CD4-positive, alpha-beta T cell (primary cell): Measurements from ENCODE around the gene POLE. TPM values are rescaled to one million over a fixed set of nuclear protein-coding genes. Genes with fewer than 3 reads are reported as not detected.

Experiments
- ATAC-seq: fragments of 200-7000 bp; cut with Tn5 transposase; one replicate; pipeline ENCODE4 v1.10.0; 2022; ENCODE audit warnings: mild to moderate bottlenecking; ENCODE audit not compliant: poor library complexity
- CTCF ChIA-PET: fragments of 350-600 bp; sonication (Branson Sonifier 250); formaldehyde crosslinking; loops from one replicate; lab custom pipeline; 2021; ENCODE audit warnings: antibody characterized with exemption, inconsistent platforms; lab: Charles Lee
- POLR2A ChIA-PET: fragments of 350-600 bp; sonication (Branson Sonifier 250); formaldehyde crosslinking; loops from one replicate; lab custom pipeline; 2021; ENCODE audit warnings: antibody characterized with exemption, inconsistent platforms; lab: Charles Lee
- DNase-seq, 14 experiments: peaks; one replicate each; pipeline ENCODE4 v3.0.0-alpha.2; 2013 to 2020; ENCODE audit warnings: mixed read lengths in 2 of 14
- H3K27ac ChIP-seq, 2 donors: one replicate each; pipeline versions ENCODE4 v1.5.1 to v1.7.0; 2013; ENCODE audit warnings: low read length in 2 of 2, low read depth in 1 of 2, mild to moderate bottlenecking in 1 of 2
- H3K27me3 ChIP-seq, 2 experiments: 1 replicate in 1 of 2; 2 replicates in 1 of 2; pipeline versions ENCODE4 v1.6.1 to v1.7.0; 2013; ENCODE audit warnings: low read length in 2 of 2, control low read depth in 1 of 2, mild to moderate bottlenecking in 1 of 2, moderate library complexity in 1 of 2; ENCODE audit not compliant: insufficient read depth in 2 of 2, control insufficient read depth in 1 of 2
- H3K36me3 ChIP-seq: one replicate; pipeline ENCODE4 v1.6.1; 2013; ENCODE audit warnings: low read length, control low read depth; ENCODE audit not compliant: insufficient read depth
- H3K4me1 ChIP-seq: one replicate; pipeline ENCODE4 v1.6.1; 2013; ENCODE audit warnings: low read length, control low read depth; ENCODE audit not compliant: insufficient read depth
- H3K4me3 ChIP-seq: one replicate; pipeline ENCODE4 v1.5.1; 2013; ENCODE audit warnings: mild to moderate bottlenecking, low read length, moderate library complexity
- H3K9me3 ChIP-seq, 2 experiments: 1 replicate in 1 of 2; 2 replicates in 1 of 2; pipeline versions ENCODE4 v1.6.1 to v1.7.0; 2013; ENCODE audit warnings: low read length in 2 of 2, mild to moderate bottlenecking in 2 of 2, control low read depth in 1 of 2, moderate library complexity in 1 of 2; ENCODE audit not compliant: control insufficient read depth in 1 of 2, insufficient read depth in 1 of 2
- H3K27ac Mint-ChIP-seq: one replicate; pipeline ENCODE4 v1.8.0; 2020; ENCODE audit warnings: mixed read lengths
- H3K27me3 Mint-ChIP-seq: one replicate; pipeline ENCODE4 v1.8.0; 2021; ENCODE audit warnings: mixed read lengths
- H3K36me3 Mint-ChIP-seq: one replicate; pipeline ENCODE4 v1.8.0; 2021; ENCODE audit warnings: low read depth, mixed read lengths
- H3K4me1 Mint-ChIP-seq: one replicate; pipeline ENCODE4 v1.8.0; 2021; ENCODE audit warnings: low read depth, mixed read lengths
- H3K4me3 Mint-ChIP-seq: one replicate; pipeline ENCODE4 v1.8.0; 2020; ENCODE audit warnings: mild to moderate bottlenecking, mixed read lengths
- H3K9me3 Mint-ChIP-seq: one replicate; pipeline ENCODE4 v1.8.0; 2020; ENCODE audit warnings: mixed read lengths
- intact Hi-C, 2 experiments: fragments of 100-400 bp; cut with DNase I in 1 of 2; cut with micrococcal nuclease in 1 of 2; formaldehyde crosslinking; loops; one replicate each; pipeline versions ENCODE4 v1.15.1 to v1.9.0; 2023 to 2025; cut with DNase I, micrococcal nuclease
- total RNA-seq, 174 experiments: library from RNA in 2 of 174; stranded (reverse) in 2 of 174; gene quantifications; one replicate each; pipeline ENCODE4 v1.2.3 and lab custom pipeline; 2021 to 2026
- TF ChIP-seq, protein P1 (sequence below): fragments of 200-600 bp; IDR thresholded peaks from one replicate; pipeline ENCODE4 v1.8.0; 2022; ENCODE audit warnings: antibody characterized with exemption, mild to moderate bottlenecking

Gene POLE
- total RNA-seq, 2 experiments from 2014 or later, result 41.8 to 46.1 TPM

GRCh38 chr12:132719954-132720324 is 32.8 kb upstream of the POLE start:
- Histone ChIP-seq H3K4me3 (no peak overlapping the region), H3K9me3 (no peaks in the 10 kb centered on the region), H3K36me3 (peaks cover 79% of the 10 kb centered on the region), H3K27me3 (no peaks in the 10 kb centered on the region), H3K4me1 (no peaks in the 10 kb centered on the region), H3K27ac (no peak overlapping the region)
- TF ChIP-seq, protein P1, sequence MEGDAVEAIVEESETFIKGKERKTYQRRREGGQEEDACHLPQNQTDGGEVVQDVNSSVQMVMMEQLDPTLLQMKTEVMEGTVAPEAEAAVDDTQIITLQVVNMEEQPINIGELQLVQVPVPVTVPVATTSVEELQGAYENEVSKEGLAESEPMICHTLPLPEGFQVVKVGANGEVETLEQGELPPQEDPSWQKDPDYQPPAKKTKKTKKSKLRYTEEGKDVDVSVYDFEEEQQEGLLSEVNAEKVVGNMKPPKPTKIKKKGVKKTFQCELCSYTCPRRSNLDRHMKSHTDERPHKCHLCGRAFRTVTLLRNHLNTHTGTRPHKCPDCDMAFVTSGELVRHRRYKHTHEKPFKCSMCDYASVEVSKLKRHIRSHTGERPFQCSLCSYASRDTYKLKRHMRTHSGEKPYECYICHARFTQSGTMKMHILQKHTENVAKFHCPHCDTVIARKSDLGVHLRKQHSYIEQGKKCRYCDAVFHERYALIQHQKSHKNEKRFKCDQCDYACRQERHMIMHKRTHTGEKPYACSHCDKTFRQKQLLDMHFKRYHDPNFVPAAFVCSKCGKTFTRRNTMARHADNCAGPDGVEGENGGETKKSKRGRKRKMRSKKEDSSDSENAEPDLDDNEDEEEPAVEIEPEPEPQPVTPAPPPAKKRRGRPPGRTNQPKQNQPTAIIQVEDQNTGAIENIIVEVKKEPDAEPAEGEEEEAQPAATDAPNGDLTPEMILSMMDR, result no peak
- DNase-seq (no peak), ATAC-seq (no peak)
- Mint-ChIP-seq H3K27ac (no peak overlapping the region), H3K9me3 (no peaks in the 10 kb centered on the region), H3K4me1 (no peaks in the 10 kb centered on the region), H3K27me3 (no peaks in the 10 kb centered on the region), H3K4me3 (no peak overlapping the region), H3K36me3 (peaks cover 64% of the 10 kb centered on the region)
- POLR2A ChIA-PET, result no interaction called here
- CTCF ChIA-PET, result no interaction called here
- intact Hi-C loops, result loop anchor here in 1 of 2 experiments (10.0 kb wide), 1 partner anchor 315 kb away; the partner anchor contains the start of gene ZNF84

- no peak overlapping the region for H3K27ac Mint-ChIP-seq
- POLR2A ChIA-PET, result no interaction called here
- CTCF ChIA-PET, result no interaction called here
Measured at GRCh38 chr12:132719141-132719953, 32.2 kb upstream of the POLE start.

GRCh38 chr12:132718644-132719043 is 31.5 kb upstream of the POLE start:
- TF ChIP-seq, protein P1, result no peak
- H3K27ac Mint-ChIP-seq, result no peak overlapping the region
- peaks cover 77% of the 10 kb centered on the region for H3K36me3 ChIP-seq
- no peaks in the 10 kb centered on the region for H3K27me3 Mint-ChIP-seq
- ChIA-PET POLR2A (no interaction called here), CTCF (no interaction called here)
- no peak overlapping the region for H3K4me3 ChIP-seq
- no peak overlapping the region for H3K4me3 Mint-ChIP-seq
- no peaks in the 10 kb centered on the region for H3K9me3 Mint-ChIP-seq
- H3K36me3 Mint-ChIP-seq, result peaks cover 61% of the 10 kb centered on the region
- H3K4me1 Mint-ChIP-seq, result no peaks in the 10 kb centered on the region
- intact Hi-C loops, result loop anchor here in 1 of 2 experiments (10.0 kb wide), 1 partner anchor 316 kb away; the partner anchor contains the start of gene ZNF84
- H3K27ac ChIP-seq, result no peak overlapping the region
- no peaks in the 10 kb centered on the region for H3K9me3 ChIP-seq
- no peaks in the 10 kb centered on the region for H3K27me3 ChIP-seq
- peaks cover 4% of the 10 kb centered on the region for H3K4me1 ChIP-seq
- ATAC-seq (no peak), DNase-seq (peak in 1 of 14 experiments; percentile 13)

More at GRCh38 chr12:132719141-132719953, 32.2 kb upstream of the POLE start:
- ATAC-seq (no peak), DNase-seq (peak in 1 of 14 experiments; percentile 11)
- H3K9me3 ChIP-seq, result no peaks in the 10 kb centered on the region
- H3K4me3 ChIP-seq, result no peak overlapping the region
- H3K4me1 ChIP-seq, result no peaks in the 10 kb centered on the region
- no peaks in the 10 kb centered on the region for H3K4me1 Mint-ChIP-seq
- H3K36me3 ChIP-seq, result peaks cover 79% of the 10 kb centered on the region
- intact Hi-C loops, result loop anchor here in 1 of 2 experiments (10.0 kb wide), 1 partner anchor 315 kb away; the partner anchor contains the start of gene ZNF84
- no peaks in the 10 kb centered on the region for H3K9me3 Mint-ChIP-seq
- no peaks in the 10 kb centered on the region for H3K27me3 ChIP-seq
- H3K36me3 Mint-ChIP-seq, result peaks cover 66% of the 10 kb centered on the region
- H3K4me3 Mint-ChIP-seq, result no peak overlapping the region
- TF ChIP-seq, protein P1, result no peak
- no peak overlapping the region for H3K27ac ChIP-seq
- H3K27me3 Mint-ChIP-seq, result no peaks in the 10 kb centered on the region
